Tibial artery (tissue), 4 donors: ENCODE data around the gene GPR3.

Experiments
- DNase-seq, 2 donors: peaks; one replicate each; pipeline ENCODE4 v3.0.0-alpha.2; 2019
- H3K27ac ChIP-seq, 2 donors: fragments of 200-600 bp; sonication (generic) in 1 of 2; 1 replicate in 1 of 2; 2 replicates in 1 of 2; pipeline ENCODE4 v1.5.1; 2018 to 2019; ENCODE audit warnings: mild to moderate bottlenecking in 1 of 2
- H3K27me3 ChIP-seq, 2 donors: fragments of 200-600 bp; sonication (generic) in 1 of 2; one replicate each; pipeline versions ENCODE4 v1.5.1 to v1.6.0; 2016 to 2019
- H3K36me3 ChIP-seq, 3 donors: fragments of 200-600 bp; sonication (generic) in 2 of 3; one replicate each; pipeline ENCODE4 v1.5.1; 2016 to 2019; ENCODE audit warnings: mild to moderate bottlenecking in 2 of 3
- H3K4me1 ChIP-seq, 4 donors: fragments of 200-600 bp; sonication (generic) in 2 of 4; 1 replicate in 3 of 4; 2 replicates in 1 of 4; pipeline ENCODE4 v1.5.1; 2016 to 2019
- H3K4me3 ChIP-seq, 2 donors: fragments of 200-600 bp; sonication (generic) in 1 of 2; 1 replicate in 1 of 2; 2 replicates in 1 of 2; pipeline ENCODE4 v1.5.1; 2018 to 2019; ENCODE audit warnings: mild to moderate bottlenecking in 2 of 2
- H3K9me3 ChIP-seq, 3 donors: fragments of 200-600 bp; sonication (generic) in 1 of 3; one replicate each; pipeline ENCODE4 v1.5.1; 2016 to 2019
- CTCF ChIP-seq, 2 experiments: fragments of 200-600 bp in 1 of 2; fragments of 450-650 bp in 1 of 2; IDR thresholded peaks; one replicate each; pipeline ENCODE4 v1.5.1; 2017 to 2019; ENCODE audit warnings: antibody characterized with exemption in 2 of 2, mild to moderate bottlenecking in 1 of 2, moderate library complexity in 1 of 2
- intact Hi-C: fragments of 100-400 bp; cut with DNase I; formaldehyde crosslinking; loops from one replicate; pipeline ENCODE4 v1.15.0; 2023; ENCODE audit warnings: low total_unique reads

Gene GPR3

GRCh38 chr1:27365372-27366112 is 26.9 kb upstream of the GPR3 start:
- Histone ChIP-seq H3K9me3 (no peaks in the 10 kb centered on the region), H3K27ac (peak overlapping the region; percentile 95 to 99), H3K4me1 (peaks cover 0 to 46% (median 29%) of the 10 kb centered on the region in 4 donors), H3K27me3 (no peaks in the 10 kb centered on the region), H3K4me3 (peak overlapping the region; percentile 71 to 91), H3K36me3 (peaks cover 35 to 44% (median 42%) of the 10 kb centered on the region in 3 donors)
- intact Hi-C loops = no loop called here
- DNase-seq = peak; percentile 93 to 96
- no peak for TF ChIP-seq CTCF (IDR thresholded peaks at IDR 0.05)

- Histone ChIP-seq H3K4me3 (peak overlapping the region; percentile 71 to 91), H3K4me1 (peaks cover 0 to 46% (median 29%) of the 10 kb centered on the region in 4 donors), H3K36me3 (peaks cover 29 to 39% (median 37%) of the 10 kb centered on the region in 3 donors), H3K27ac (peak overlapping the region; percentile 95 to 99), H3K27me3 (no peaks in the 10 kb centered on the region), H3K9me3 (no peaks in the 10 kb centered on the region)
- intact Hi-C loops = no loop called here
- no peak for TF ChIP-seq CTCF (IDR thresholded peaks at IDR 0.05)
- DNase-seq = peak; percentile 93 to 94
These were observed 26.4 kb upstream of the GPR3 start for GRCh38 chr1:27366113-27366410.

GRCh38 chr1:27366411-27367159 is 25.8 kb upstream of the GPR3 start, which contains the start of gene MAP3K6:
Gene MAP3K6, minus strand, starts transcription at chr1:27366961. Its CDS starts 364 bp downstream, at chr1:27366597.
- Histone ChIP-seq H3K27ac (peak within 1 kb of the TSS; percentile 95 to 99), H3K4me3 (peak within 1 kb of the TSS; percentile 71 to 91), H3K4me1 (peaks cover 0 to 46% (median 29%) of the 10 kb centered on the region in 4 donors), H3K27me3 (no peaks in the 10 kb centered on the region), H3K9me3 (no peaks in the 10 kb centered on the region), H3K36me3 (peaks cover 24 to 34% (median 31%) of the 10 kb centered on the region in 3 donors)
- peak; percentile 95 to 98 for DNase-seq
- intact Hi-C loops = no loop called here
- TF ChIP-seq CTCF (IDR thresholded peaks at IDR 0.05) = peak; percentile 18 to 24

- Histone ChIP-seq H3K27me3 (no peaks in the 10 kb centered on the region), H3K9me3 (no peaks in the 10 kb centered on the region), H3K27ac (peak overlapping the region; percentile 95 to 99), H3K4me3 (peak overlapping the region; percentile 71 to 91), H3K36me3 (peaks cover 18 to 28% (median 25%) of the 10 kb centered on the region in 3 donors), H3K4me1 (peaks cover 0 to 46% (median 29%) of the 10 kb centered on the region in 4 donors)
- intact Hi-C loops = no loop called here
- DNase-seq = no peak
- no peak for TF ChIP-seq CTCF (IDR thresholded peaks at IDR 0.05)
These were observed 25.2 kb upstream of the GPR3 start for GRCh38 chr1:27367160-27367650.

GRCh38 chr1:27368869-27369582 is 23.4 kb upstream of the GPR3 start:
- H3K36me3 ChIP-seq = peaks cover 0 to 9% (median 7%) of the 10 kb centered on the region in 3 donors
- peak overlapping the region; percentile 35 to 95 for H3K27ac ChIP-seq
- no peaks in the 10 kb centered on the region for H3K27me3 ChIP-seq
- no peak for TF ChIP-seq CTCF (IDR thresholded peaks at IDR 0.05)
- no peaks in the 10 kb centered on the region for H3K9me3 ChIP-seq
- no peak overlapping the region for H3K4me3 ChIP-seq
- intact Hi-C loops = no loop called here
- peaks cover 0 to 43% (median 24%) of the 10 kb centered on the region in 4 donors for H3K4me1 ChIP-seq
- DNase-seq = no peak
